ENCODE results near the gene HIPK4.

DNA sequence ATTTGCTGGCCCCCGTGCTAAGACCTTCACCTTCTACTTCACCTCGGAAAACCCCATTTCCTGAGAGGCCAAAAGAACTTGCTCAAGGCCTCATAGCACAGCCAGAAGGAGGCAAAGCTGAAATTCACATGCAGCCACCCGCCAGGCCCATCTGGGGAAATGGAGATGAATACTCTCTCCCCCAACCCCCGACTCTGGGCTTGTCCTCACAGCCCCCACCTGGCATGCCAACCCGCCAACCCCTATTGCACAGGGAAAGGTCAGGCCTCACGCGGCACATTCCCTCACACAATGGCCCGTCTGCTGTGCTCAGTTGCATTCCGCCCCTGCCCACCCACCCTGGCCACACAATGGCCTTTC lies 20.0 kb upstream of the HIPK4 start:
- TF ChIP-seq CTCF (IDR thresholded peaks at IDR 0.05; ENCODE audit: low read depth, low read length, missing input control) (no peak), SP1 (IDR thresholded peaks at IDR 0.05) (no peak), TAF1 (conservative IDR thresholded peaks at IDR 0.05) (no peak), GABPA (IDR thresholded peaks at IDR 0.05 in 1 of 2, conservative IDR thresholded peaks at IDR 0.05 in 1 of 2) (no peak), FOXA2 (IDR thresholded peaks at IDR 0.05) (no peak), FOXA1 (IDR thresholded peaks at IDR 0.05) (no peak), RAD21 (IDR thresholded peaks at IDR 0.05) (no peak), MAX (IDR thresholded peaks at IDR 0.05) (no peak), YY1 (IDR thresholded peaks at IDR 0.05) (no peak), RXRA (IDR thresholded peaks at IDR 0.05) (no peak)
- TF ChIP-seq, protein P1, sequence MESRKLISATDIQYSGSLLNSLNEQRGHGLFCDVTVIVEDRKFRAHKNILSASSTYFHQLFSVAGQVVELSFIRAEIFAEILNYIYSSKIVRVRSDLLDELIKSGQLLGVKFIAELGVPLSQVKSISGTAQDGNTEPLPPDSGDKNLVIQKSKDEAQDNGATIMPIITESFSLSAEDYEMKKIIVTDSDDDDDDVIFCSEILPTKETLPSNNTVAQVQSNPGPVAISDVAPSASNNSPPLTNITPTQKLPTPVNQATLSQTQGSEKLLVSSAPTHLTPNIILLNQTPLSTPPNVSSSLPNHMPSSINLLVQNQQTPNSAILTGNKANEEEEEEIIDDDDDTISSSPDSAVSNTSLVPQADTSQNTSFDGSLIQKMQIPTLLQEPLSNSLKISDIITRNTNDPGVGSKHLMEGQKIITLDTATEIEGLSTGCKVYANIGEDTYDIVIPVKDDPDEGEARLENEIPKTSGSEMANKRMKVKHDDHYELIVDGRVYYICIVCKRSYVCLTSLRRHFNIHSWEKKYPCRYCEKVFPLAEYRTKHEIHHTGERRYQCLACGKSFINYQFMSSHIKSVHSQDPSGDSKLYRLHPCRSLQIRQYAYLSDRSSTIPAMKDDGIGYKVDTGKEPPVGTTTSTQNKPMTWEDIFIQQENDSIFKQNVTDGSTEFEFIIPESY (IDR thresholded peaks at IDR 0.05) = no peak

Measured in liver (tissue), 3 donors.